Hypothalamus (tissue), 51 donors: ENCODE results near the gene EBF3.
"Not testable (repeated sequence)": the region's sequence is repeated elsewhere in the genome, so short reads cannot be mapped to it uniquely, and the experiment has no call there.

Source experiments
- DNase-seq, 51 donors: peaks; one replicate each; lab custom pipeline; 2025; lab: John Stamatoyannopoulos, UW

Gene EBF3

GRCh38 chr10:129933456-129934092 is 30.5 kb downstream of the EBF3 start:
- DNase-seq, result no peak

GRCh38 chr10:129932751-129933433 is 31.2 kb downstream of the EBF3 start:
- no peak for DNase-seq

- DNase-seq, result no peak
Measured at GRCh38 chr10:129932182-129932581, 31.9 kb downstream of the EBF3 start.

- DNase-seq, result no peak
Measured at GRCh38 chr10:129929343-129930292, 34.5 kb downstream of the EBF3 start.

GRCh38 chr10:129927351-129928120 is 36.5 kb downstream of the EBF3 start:
- DNase-seq, result no peak

DNA sequence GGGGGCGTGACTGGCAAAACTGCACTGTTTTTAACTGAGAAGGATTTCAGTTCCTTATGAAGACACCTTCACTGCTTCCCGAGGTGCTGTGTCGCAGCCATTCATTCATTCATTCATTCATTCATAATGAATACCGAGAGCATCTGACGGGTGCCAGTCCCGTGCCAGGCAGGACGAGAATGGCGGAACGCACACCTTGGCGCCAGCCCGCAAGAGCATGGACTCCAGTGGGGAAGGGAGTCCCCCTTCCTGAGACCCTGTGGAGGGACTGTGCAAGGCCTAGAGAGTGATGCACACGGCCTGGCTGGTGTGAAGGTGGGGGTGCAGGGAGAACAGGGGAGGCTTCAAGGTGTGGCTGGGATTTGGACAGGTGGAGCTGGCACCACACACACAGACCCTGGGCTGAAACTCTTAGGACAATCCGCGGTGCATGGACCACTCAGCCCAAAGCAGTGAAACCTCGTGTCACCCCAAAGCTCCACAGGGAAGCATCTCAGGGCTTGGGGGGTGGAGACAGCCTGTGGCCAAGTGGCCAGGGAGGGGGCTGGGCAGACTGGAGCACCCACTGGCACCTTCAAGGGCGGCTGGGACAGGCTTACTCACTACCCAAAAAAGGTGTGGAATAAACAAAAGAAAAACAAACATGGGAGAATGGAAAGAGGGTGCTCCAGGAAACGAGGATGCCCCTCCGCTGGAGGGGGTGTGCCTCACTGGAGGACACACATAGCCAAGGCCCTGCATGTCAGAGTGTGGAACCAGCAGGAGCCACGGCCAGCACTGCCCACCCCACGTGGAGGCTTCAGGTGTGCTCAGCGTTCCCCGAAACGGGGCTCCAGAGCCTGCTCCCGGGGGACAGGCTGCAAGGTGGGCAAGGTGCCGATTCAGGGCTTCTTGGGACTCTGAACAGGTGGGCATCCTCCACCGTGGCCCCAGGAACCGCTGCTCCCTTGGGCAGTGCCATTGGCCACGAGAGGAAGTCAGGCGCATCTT is 37.7 kb downstream of the EBF3 start:
- no peak for DNase-seq

DNA sequence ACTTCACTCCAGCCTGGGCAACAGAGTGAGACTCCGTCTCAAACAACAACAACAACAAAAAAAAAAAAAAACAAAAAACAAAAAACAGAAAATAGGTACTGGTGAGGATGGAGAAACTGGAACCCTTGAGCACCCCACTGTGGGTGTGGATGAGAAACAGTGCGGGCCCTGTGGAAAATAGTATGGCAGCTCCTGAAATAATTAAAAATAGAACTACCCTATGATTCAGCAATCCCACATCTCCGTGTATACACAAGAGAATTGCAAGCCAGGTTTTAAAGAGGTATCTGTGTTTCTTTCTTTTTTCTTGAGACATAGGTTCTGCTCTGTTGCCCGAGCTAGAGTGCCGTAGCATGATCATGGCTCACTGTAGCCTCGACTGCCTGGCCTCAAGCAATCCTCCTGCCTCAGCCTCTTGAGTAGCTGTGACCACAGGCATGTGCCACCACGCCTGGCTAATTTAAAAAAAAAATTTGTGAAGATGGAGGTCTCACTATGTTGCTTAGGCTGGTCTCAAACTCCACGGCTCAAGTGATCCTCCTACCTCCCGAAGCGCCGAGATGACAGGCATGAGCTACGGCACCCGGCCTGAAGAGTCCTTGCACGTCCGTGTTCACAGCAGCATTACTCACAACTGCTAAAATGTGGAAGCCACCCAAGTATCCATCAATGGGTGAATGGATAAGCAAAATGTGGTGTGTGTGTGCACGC is 39.5 kb downstream of the EBF3 start:
- no peak for DNase-seq

DNA sequence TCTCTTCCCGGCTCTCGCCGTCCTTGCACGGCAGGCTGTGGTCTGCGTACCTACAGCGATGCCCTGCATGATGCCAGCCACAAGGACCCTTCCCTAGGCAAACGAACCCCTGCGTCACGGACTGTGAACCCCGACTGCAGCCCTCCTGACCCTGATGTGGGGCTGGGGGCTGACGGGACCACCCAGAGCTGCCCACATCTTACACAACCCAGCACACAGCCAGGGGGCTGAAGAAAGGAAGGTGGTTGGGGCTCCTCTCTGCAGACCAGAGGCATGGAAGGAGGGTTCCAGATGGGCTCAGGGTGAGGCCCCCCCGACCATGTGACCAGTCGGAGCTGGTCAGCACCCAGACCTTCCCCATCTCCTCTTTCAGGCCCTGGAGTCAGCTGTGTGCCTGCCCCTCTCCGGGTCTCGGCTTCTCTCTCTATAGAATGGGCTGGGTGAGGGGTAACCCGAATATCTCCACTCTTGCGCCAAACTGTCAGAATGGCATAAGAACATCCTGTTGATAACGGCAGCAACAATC is 41.4 kb downstream of the EBF3 start:
- DNase-seq, result no peak

DNA sequence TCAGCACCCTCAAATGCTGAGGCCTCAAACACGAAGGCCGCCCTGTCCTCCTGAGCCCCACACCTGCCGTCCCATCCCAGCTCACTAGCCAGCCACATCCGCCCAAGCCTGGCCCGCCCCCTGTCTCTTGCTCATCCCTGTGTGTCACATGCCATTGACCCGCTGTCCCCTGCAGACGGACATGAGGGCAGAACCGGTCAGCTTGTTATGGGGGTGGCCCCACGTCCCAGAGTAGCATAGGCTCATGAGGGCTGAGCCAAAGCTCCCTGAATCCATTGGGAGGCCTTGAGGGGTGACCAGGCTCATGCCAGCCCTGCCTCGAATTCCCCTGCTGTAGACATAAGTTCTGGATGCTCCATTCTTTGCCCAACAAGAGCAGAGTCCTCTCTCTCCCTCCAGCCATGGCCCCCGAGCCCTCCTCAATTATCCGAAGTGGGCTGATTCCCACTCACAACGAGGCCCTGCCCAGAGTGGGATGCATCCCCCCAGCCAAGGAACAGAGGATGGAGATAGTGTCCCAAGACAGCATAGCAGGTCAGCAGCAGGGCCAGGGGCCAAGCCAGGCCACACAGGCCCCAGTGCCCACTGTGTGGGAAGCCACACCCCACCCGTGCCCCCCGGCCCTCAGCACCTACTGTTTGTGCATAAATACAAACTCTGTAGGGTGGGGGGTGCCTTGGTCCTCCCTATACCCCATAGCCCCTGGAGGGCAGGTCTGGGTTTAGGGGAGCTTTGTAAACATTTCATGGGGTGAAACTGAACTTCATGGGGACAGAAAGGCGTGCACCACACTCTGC is 42.1 kb downstream of the EBF3 start:
- no peak for DNase-seq

DNA sequence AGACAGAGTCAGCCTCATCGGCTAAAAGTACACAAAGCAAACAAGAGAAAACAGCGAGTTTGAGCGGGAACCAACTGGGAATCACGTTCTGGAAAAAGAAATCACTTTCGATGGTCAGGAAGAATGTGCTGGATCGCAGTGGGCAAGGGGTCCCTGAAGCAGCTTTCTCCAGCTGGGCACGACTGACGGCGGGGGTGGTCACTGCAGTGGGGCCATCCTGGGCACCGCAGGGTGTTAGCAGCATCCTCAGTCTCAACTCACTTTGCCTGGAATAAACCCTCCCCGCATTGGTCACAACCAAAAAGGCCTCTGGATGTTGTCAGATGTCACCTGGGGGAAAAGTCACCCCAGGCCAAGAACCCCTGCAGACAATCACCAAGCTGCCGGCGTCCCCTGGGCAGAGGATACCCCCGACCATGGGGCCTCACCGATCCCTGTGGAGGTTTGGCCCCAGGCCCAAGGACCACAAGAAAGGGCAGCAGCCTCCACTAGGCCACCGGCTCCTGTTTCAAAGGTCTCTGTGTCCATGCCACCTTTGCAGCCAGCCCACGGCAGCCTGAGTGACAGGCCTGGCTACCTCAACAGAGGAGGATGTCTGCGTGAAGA is 42.9 kb downstream of the EBF3 start:
- DNase-seq, result no peak

DNA sequence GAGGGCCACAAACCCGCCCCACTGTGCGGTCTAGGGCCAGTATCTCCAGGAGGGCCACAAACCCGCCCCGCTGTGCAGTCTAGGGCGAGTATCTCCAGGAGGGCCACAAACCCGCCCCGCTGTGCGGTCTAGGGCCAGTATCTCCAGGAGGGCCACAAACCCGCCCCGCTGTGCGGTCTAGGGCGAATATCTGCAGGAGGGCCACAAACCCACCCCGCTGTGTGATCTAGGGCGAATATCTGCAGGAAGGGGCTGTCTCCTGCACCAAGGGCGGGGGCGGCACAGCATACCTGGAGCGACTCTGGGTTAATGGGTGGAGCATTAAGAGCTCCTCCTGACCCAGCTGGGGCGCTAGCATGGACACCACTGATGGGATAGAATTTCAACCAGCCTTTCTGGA is 43.9 kb downstream of the EBF3 start:
- not testable (repeated sequence) for DNase-seq

- no peak for DNase-seq
Measured at GRCh38 chr10:129919358-129919757, 44.7 kb downstream of the EBF3 start.

DNA sequence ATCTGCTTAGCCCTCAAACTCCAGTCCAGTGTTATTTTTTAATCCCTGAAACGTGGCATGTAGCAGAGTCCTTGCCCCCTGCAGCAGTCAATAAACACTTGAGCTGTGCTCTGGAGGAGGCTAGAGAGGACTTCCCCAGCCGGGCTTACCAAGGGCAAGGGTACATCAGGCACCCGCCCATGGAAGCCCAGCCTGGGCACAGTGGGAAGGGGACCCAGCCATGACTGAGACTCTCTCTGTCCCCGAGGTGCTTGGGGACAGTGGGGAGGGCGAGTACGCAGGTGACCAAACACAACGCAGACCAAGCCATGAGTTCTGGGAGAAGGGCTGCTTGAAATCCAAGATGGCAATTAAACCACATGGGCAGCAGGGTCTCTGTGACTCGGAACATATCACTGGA is 45.2 kb downstream of the EBF3 start:
- no peak for DNase-seq

- DNase-seq, result no peak
Measured at GRCh38 chr10:129918401-129918800, 45.7 kb downstream of the EBF3 start.

DNA sequence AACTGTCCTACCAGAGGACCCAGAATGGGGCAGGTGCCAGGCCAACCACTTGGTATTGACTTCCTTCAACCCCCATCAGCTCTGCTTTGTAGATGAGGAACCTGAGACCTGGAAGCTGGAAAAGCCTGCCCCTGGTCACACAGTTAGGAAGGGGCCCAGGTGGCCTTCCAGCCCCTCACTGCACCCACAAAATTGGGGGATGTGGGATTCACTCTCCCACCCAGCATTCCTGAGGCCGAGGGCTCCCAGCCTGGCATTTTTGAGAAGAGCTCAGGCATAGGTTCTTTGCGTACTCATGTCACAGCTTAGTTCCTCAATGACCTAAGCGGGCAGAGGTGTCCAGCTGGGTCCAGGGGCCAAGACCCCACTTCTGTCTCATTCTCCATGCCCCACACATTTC is 46.1 kb downstream of the EBF3 start:
- DNase-seq, result no peak

DNA sequence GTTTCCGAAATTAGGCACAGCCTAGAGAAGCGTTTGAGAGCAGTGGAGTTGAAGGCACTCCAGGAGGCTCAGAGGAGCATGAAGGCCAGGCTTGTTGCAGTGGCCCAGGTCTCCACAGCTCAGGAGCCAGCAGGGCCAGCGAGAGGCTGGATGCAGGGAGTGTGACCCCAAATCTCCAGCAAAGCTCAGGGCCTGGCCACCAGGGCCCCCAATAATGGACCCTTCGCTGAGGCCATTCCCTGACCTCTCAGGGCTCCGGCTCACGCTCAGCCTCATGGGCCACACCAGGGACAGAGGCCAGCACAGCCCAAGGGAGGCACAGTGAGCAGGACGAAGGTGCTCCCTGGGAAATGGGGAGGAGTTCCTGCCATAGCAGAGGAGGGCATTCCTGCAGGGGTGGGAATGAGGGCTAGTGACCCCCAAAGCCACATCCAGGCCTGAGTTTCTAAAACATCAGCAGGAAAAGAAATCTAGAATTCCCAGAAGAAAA is 47.5 kb downstream of the EBF3 start:
- DNase-seq, result no peak
